GM21423 (cell line): Measurements from ENCODE around the gene TRAK1.

Experiments used
- ATAC-seq: cut with Tn5 transposase; IDR thresholded peaks from one replicate; pipeline ENCODE4 v1.9.1; 2021; ENCODE audit warnings: mild to moderate bottlenecking, moderate library complexity; ENCODE audit not compliant: unreplicated experiment

TRAK1 gene

DNA sequence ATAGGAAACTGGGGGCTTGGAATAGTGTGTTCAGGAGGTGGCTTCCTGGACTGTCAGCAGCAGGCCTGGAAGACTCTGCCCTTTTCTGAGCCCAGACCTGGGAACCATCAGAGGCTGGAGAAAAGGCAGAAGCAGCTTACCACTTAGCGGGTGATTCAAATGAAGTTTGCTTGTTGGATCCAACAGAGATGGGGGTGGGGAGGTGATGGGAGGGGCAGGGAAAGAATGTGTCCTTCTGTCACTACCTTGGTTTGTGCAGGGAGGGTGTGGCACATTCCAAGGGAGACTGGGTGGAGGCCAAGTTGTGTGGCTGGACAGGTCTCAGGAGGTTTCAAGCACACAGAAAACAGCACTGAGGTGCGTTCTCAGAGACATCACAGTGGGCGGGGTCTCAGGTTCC lies 58.8 kb downstream of the TRAK1 start:
- no peak for ATAC-seq

GRCh38 chr3:42151596-42152168 lies 60.5 kb downstream of the TRAK1 start:
- ATAC-seq, result no peak

- ATAC-seq, result no peak
Observed at GRCh38 chr3:42152193-42152592, 61.0 kb downstream of the TRAK1 start.

- ATAC-seq, result no peak
Observed at GRCh38 chr3:42153039-42153438, 61.9 kb downstream of the TRAK1 start.

DNA sequence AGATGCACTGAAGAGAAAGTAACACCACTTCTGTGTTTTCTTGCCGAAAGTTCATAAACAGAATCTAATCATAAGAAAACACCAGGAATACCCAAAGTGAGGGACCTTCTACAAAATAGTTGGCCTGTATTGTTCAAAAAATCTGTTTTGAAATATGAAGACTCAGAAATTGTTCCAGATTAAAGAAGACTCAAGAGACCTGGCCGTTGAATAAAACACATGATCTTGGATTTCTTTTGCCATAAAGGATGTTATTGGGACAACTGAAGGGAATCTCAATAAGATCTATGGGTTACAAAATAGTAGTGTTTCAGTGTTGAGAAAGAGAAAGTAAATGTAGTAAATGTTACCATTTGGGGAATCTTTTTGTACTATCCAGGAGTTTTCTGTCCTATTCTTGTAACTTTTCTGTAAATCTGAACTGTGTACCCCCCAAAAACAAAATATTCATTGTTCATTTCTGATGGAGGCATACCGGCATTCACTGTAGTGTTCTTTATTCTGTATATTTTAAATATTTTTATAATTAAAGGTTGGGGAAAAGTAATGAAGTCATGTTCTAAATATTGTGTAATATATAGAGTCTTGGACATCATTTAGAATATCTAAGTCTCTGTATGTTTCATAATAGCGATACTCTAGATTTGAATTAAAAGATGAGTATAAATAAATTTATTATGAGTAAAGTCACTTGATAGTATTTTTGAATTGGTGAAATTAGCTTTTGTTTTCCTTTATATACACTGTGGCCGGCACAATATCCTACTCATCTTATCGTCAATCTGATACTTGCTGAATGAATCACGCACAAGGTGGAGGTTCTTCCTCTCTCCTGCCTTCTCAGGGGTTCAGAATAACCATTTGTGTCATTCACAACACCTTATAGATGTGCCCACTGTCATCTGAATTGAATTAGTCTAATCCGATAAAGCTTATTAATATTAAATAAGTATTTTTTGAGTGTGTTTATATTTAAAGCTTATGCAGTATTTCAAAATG lies 66.7 kb downstream of the TRAK1 start:
- ATAC-seq, result no peak

DNA sequence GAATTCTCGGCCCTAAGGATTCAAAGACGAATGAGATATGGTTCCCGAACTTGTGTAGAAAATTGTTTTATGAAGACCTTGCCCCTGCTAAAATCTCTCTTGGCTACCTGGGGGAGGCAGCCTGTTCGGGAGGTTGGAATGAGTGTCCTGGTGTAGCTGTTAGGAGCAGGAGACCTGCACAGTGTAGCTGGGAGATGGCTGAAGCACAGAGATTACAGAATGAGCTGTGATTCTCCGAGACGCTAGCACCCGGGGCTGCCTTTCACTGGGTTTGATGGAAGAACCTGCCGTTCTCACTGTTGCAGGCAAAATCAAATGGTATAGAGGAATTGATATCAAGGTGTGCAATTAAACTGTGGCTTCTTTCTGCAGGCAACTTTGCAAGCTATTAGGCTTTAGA lies 68.0 kb downstream of the TRAK1 start:
- ATAC-seq, result no peak

- peak; percentile 82 for ATAC-seq
Observed at GRCh38 chr3:42159706-42160472, 68.7 kb downstream of the TRAK1 start.

DNA sequence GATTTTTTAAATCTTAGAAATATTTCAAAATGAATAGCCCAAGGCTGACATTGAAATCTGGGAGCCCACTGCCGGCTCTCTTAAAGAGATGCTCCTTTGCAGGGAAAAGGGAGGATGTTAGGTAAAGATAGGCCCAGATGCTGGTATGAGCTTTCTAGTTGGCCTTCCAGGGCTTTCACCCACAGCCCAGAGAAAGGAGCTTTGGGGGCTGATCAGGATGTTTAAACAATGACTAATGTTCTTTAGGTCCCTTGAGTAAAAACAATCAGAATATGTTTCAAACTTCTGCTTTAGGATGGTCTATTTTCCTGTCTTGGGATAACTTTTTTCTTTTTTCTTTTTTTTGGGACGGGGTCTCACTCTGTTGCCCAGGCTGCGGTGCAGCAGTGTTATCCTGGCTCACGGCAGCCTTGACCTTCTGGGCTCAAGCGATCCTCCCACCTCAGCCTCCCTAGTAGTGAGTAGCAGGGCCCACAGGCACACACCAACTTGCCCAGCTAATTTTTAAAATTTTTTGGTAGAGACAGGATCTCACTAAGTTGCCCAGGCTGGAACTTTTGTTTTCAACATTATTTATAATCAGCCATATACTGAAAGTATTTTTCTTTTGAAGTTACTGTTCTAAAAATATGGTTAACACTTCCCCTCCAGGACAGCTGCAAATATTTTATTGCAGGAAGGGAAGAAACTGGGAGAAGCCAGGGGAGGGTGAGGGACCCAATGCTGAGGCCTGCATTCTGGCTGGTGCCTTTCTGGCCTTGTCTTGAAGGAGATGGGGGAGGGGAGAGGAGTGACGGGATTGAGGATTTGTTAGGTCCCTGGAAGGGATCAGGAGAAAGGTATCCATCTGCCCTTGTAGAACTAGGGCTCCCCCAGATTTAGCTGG lies 70.1 kb downstream of the TRAK1 start:
- ATAC-seq, result no peak

- ATAC-seq, result no peak
Observed at GRCh38 chr3:42162462-42162861, 71.3 kb downstream of the TRAK1 start.

DNA sequence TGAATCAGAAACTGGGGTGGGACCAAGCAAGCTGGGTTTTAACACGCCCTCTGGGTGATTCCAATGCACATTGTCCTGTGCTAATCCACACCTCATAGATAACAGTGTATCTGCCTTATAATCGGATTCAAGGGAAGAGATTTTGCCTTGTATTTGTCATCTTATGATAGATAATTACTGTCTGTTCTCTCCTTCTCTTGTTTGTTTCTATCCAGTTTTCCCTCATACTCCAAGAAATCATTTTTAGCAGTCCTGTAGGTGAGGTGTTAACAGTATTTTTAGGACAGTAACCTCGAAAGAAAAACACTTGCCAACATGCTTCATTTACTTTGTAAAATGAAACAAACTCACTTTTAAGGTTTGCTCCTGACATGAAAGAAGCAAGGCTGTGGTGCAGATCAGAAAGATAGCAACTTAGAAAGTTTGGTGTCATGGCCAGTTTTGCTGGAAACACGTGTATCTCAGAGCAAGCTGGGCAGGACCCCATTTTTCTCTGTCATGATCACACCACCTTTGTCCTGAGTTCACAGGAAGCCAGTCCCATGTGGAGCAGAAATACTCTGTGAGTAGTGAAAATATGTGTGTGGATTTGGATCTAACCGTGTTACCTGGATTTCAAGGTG lies 72.6 kb downstream of the TRAK1 start:
- no peak for ATAC-seq

- ATAC-seq, result no peak
Observed at GRCh38 chr3:42164656-42165055, 73.5 kb downstream of the TRAK1 start.

- no peak for ATAC-seq
Observed at GRCh38 chr3:42165211-42165610, 74.1 kb downstream of the TRAK1 start.

- ATAC-seq, result no peak
Observed at GRCh38 chr3:42166214-42166613, 75.1 kb downstream of the TRAK1 start.

GRCh38 chr3:42166662-42167300 lies 75.6 kb downstream of the TRAK1 start:
- no peak for ATAC-seq

DNA sequence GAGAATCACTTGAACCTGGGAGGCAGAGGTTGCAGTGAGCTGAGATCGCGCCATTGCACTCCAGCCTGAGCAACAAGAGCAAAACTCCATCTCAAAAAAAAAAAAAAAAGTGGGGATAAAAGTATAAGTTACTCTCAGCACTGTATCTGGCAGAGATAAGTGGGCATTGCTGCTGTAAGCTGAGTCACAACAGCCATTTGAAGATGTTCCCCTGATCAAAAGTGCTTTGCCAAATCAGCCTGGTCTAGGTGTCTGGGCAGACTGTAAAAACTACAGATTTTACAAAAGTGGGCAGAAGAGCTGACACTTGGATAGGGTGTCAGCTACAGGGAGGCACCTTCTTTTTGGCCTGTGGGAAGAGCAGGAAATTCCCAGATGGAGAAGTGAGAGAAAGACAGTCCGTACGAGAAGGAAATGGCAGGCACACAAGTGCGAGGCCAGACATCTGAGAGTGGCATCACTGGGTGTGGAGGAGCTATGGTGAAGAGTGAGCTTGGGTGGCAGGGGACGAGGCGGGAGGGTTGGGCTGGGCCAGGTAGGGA lies 78.5 kb downstream of the TRAK1 start:
- no peak for ATAC-seq

- no peak for ATAC-seq
Observed at GRCh38 chr3:42172047-42172654, 81.0 kb downstream of the TRAK1 start.

DNA sequence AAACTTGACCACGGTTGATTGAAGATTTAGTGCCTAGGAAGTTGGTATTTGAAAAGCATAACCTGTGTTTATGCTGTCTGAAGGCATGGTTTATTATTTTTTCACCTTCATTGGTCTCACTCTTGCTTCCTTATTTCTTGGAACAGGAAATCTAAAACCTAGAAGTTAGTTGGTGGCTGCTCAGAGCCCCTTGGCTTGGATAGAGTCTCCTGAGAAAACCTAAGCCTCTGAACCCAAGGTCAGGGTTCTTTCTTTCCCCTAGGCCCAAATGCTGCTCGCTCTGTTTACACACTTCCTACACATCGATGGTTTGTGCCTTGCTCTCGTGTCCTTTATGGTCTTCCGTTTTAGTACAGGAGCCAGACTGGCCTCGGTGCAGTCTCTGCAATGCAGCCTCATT lies 82.2 kb downstream of the TRAK1 start:
- no peak for ATAC-seq

GRCh38 chr3:42174679-42175385 lies 83.7 kb downstream of the TRAK1 start:
- no peak for ATAC-seq
